SU-DHL-6 (cell line): Measurements from ENCODE around the gene ADGRD1.

Experiments
- H2AFZ ChIP-seq: fragments of 200-600 bp; sonication (generic); 2 replicates; pipeline ENCODE4 v1.6.1; 2014; ENCODE audit warnings: low read depth, mild to moderate bottlenecking, moderate library complexity, mixed read lengths, antibody characterized with exemption, low read length; ENCODE audit not compliant: severe bottlenecking
- H3F3A ChIP-seq: fragments of 200-600 bp; shearing (Covaris generic); 2 replicates; pipeline ENCODE4 v1.6.0; 2016; ENCODE audit warnings: antibody characterized with exemption, mild to moderate bottlenecking; ENCODE audit not compliant: insufficient read depth
- H3K27ac ChIP-seq: fragments of 200-600 bp; sonication (generic); 2 replicates; pipeline ENCODE4 v1.5.1; 2016; ENCODE audit warnings: low read depth, mild to moderate bottlenecking, low read length, moderate library complexity, mixed read lengths
- H3K27me3 ChIP-seq: fragments of 200-600 bp; sonication (generic), shearing (Covaris generic); 2 replicates; pipeline ENCODE4 v1.6.0; 2014; ENCODE audit warnings: mild to moderate bottlenecking, low read length
- H3K36me3 ChIP-seq: fragments of 200-600 bp; sonication (generic); 2 replicates; pipeline ENCODE4 v1.6.1; 2014; ENCODE audit warnings: mild to moderate bottlenecking, low read length, mixed read lengths
- H3K4me2 ChIP-seq: fragments of 300-600, 200-600 bp; shearing (Covaris generic), sonication (generic); 2 replicates; pipeline ENCODE4 v1.6.0; 2014; ENCODE audit warnings: low read length, low read depth, mild to moderate bottlenecking; ENCODE audit not compliant: poor library complexity, severe bottlenecking
- H3K4me3 ChIP-seq: fragments of 200-600 bp; sonication (generic); 2 replicates; pipeline ENCODE4 v1.5.1; 2014; ENCODE audit warnings: antibody characterized with exemption, low read length, mild to moderate bottlenecking, mixed read lengths; ENCODE audit not compliant: insufficient read depth, poor library complexity, severe bottlenecking
- H3K79me2 ChIP-seq: fragments of 200-600 bp; sonication (generic); 2 replicates; pipeline ENCODE4 v1.6.1; 2014; ENCODE audit warnings: mild to moderate bottlenecking, low read length, moderate library complexity; ENCODE audit not compliant: insufficient read depth
- H3K9ac ChIP-seq: fragments of 200-600 bp; sonication (generic); 2 replicates; pipeline ENCODE4 v1.7.0; 2014; ENCODE audit warnings: mild to moderate bottlenecking, low read length
- H3K9me2 ChIP-seq: fragments of 200-600 bp; sonication (generic); replicated peaks from 2 replicates; pipeline ENCODE4 v1.6.1; 2014; ENCODE audit warnings: low read length; ENCODE audit not compliant: insufficient read depth
- H3K9me3 ChIP-seq: fragments of 200-600 bp; sonication (generic); 2 replicates; pipeline ENCODE4 v1.6.1; 2014; ENCODE audit warnings: low read length, mixed read lengths; ENCODE audit not compliant: insufficient read depth
- H4K20me1 ChIP-seq: fragments of 200-600 bp; sonication (generic); 2 replicates; pipeline ENCODE4 v1.6.1; 2014; ENCODE audit warnings: low read depth, mild to moderate bottlenecking, antibody characterized with exemption, low read length, moderate library complexity, mixed read lengths
- CTCF ChIP-seq: fragments of 200-600 bp; sonication (generic); IDR thresholded peaks from one replicate; pipeline ENCODE4 v1.5.1; 2017; ENCODE audit warnings: antibody characterized with exemption, mild to moderate bottlenecking, low read length, moderate library complexity; ENCODE audit not compliant: insufficient read depth, poor library complexity, severe bottlenecking
- EZH2phosphoT487 ChIP-seq: fragments of 200-600 bp; sonication (generic), shearing (Covaris generic); conservative IDR thresholded peaks from 2 replicates; pipeline ENCODE4 v1.6.1; 2018; ENCODE audit warnings: mild to moderate bottlenecking, antibody characterized with exemption, low read length, moderate library complexity, mixed read lengths

ADGRD1 gene

GRCh38 chr12:131009595-131010395 lies 56.1 kb downstream of the ADGRD1 start:
- TF ChIP-seq EZH2phosphoT487 (no peak), CTCF (no peak)
- H3K9me3 ChIP-seq = no peaks in the 10 kb centered on the region

GRCh38 chr12:131010396-131011131 lies 56.9 kb downstream of the ADGRD1 start:
- no peaks in the 10 kb centered on the region for H3K27me3 ChIP-seq
- no peak overlapping the region for H3K4me3 ChIP-seq
- no peak for TF ChIP-seq EZH2phosphoT487
- TF ChIP-seq CTCF = no peak
- no peaks in the 10 kb centered on the region for H3K9me3 ChIP-seq
- no peak overlapping the region for H2AFZ ChIP-seq
- no peaks in the 10 kb centered on the region for H3K36me3 ChIP-seq
- no peaks in the 10 kb centered on the region for H3K79me2 ChIP-seq
- H3K27ac ChIP-seq = no peak overlapping the region
- H3K4me2 ChIP-seq = no peak overlapping the region
- H3K9ac ChIP-seq = no peak overlapping the region
- no peaks in the 10 kb centered on the region for H3F3A ChIP-seq
- H3K9me2 ChIP-seq = no peaks in the 10 kb centered on the region
- no peaks in the 10 kb centered on the region for H4K20me1 ChIP-seq

More at GRCh38 chr12:131009595-131010395, 56.1 kb downstream of the ADGRD1 start:
- Histone ChIP-seq H3F3A (no peaks in the 10 kb centered on the region), H3K27ac (no peak overlapping the region), H3K4me3 (no peak overlapping the region), H3K9me2 (no peaks in the 10 kb centered on the region), H3K27me3 (no peaks in the 10 kb centered on the region), H3K79me2 (no peaks in the 10 kb centered on the region), H3K9ac (no peak overlapping the region), H4K20me1 (no peaks in the 10 kb centered on the region), H3K4me2 (no peak overlapping the region), H3K36me3 (no peaks in the 10 kb centered on the region), H2AFZ (no peak overlapping the region)

GRCh38 chr12:131011165-131012079 lies 57.7 kb downstream of the ADGRD1 start:
- Histone ChIP-seq H3K9me3 (no peaks in the 10 kb centered on the region), H3K36me3 (no peaks in the 10 kb centered on the region), H3F3A (no peaks in the 10 kb centered on the region), H3K9me2 (no peaks in the 10 kb centered on the region), H3K4me3 (no peak overlapping the region), H3K9ac (no peak overlapping the region), H2AFZ (no peak overlapping the region), H3K4me2 (no peak overlapping the region), H3K27ac (no peak overlapping the region), H4K20me1 (no peaks in the 10 kb centered on the region), H3K27me3 (no peaks in the 10 kb centered on the region), H3K79me2 (no peaks in the 10 kb centered on the region)
- TF ChIP-seq EZH2phosphoT487 (no peak), CTCF (no peak)
